ENCODE results near the gene IPO13. TPM values are rescaled to one million over a fixed set of nuclear protein-coding genes. Genes with fewer than 3 reads are reported as not detected.
A peak's percentile ranks its signal among the peaks of the same experiment; 100 is the strongest.

IPO13 gene
- total and polyA plus RNA-seq, 12 donors, result 25.2 to 74.5 (median 56.8) TPM

GRCh38 chr1:43991200-43991475, 44.4 kb downstream of the IPO13 start:
- 0 to 2% methylated on average over 10 of the region's 10 CpGs for WGBS, 2 donors
- intact Hi-C loops (cut with DNase I), result loop anchor here in 1 of 10 donors (10.0 kb wide), 1 partner anchor 224 kb away; the partner anchor contains the start of gene DMAP1
- TF ChIP-seq CTCF (IDR thresholded peaks at IDR 0.05), result no peak
- DNase-seq (no peak), ATAC-seq (peak in 3 of 8 donors; percentile 36 to 58 (median 52))
- Histone ChIP-seq H3K4me3 (peak overlapping the region; percentile 45 to 82 (median 71)), H3K9me3 (no peaks in the 10 kb centered on the region), H3K27ac (peak overlapping the region in 7 of 10 donors; percentile 7 to 82 (median 62)), H3K27me3 (no peaks in the 10 kb centered on the region), H3K36me3 (peaks cover 0 to 8% (median 0%) of the 10 kb centered on the region in 9 donors), H3K4me1 (peaks cover 5 to 18% (median 10%) of the 10 kb centered on the region in 9 donors)

GRCh38 chr1:43991476-43992231, 44.9 kb downstream of the IPO13 start, which contains the start of gene CCDC24:
Gene CCDC24, plus strand, starts transcription at chr1:43991599. Its CDS starts 280 bp downstream, at chr1:43991879.
- DNase-seq (peak; percentile 81), ATAC-seq (peak; percentile 86 to 94 (median 90))
- TF ChIP-seq CTCF (IDR thresholded peaks at IDR 0.05), result peak in 5 of 9 donors; percentile 0 to 41 (median 15)
- H3K27me3 ChIP-seq, result no peaks in the 10 kb centered on the region
- H3K27ac ChIP-seq, result peak within 1 kb of the TSS in 7 of 10 donors; percentile 7 to 82 (median 62)
- H3K4me1 ChIP-seq, result peaks cover 5 to 23% (median 11%) of the 10 kb centered on the region in 9 donors
- H3K9me3 ChIP-seq, result no peaks in the 10 kb centered on the region
- H3K4me3 ChIP-seq, result peak within 1 kb of the TSS; percentile 45 to 82 (median 71)
- peaks cover 0 to 4% (median 0%) of the 10 kb centered on the region in 9 donors for H3K36me3 ChIP-seq
- WGBS, 2 donors, result 0 to 1% methylated on average over 63 to 66 of the region's 66 CpGs
- intact Hi-C loops (cut with DNase I), result loop anchor here in 1 of 10 donors (10.0 kb wide), 1 partner anchor 223 kb away; the partner anchor contains the start of gene DMAP1

GRCh38 chr1:43992232-43992995, 45.7 kb downstream of the IPO13 start:
- Histone ChIP-seq H3K4me3 (peak overlapping the region in 8 of 10 donors; percentile 53 to 82 (median 72)), H3K27ac (peak overlapping the region in 2 of 10 donors; percentile 72 to 82), H3K9me3 (no peaks in the 10 kb centered on the region), H3K27me3 (no peaks in the 10 kb centered on the region), H3K4me1 (peaks cover 5 to 27% (median 13%) of the 10 kb centered on the region in 9 donors), H3K36me3 (no peaks in the 10 kb centered on the region)
- 51 to 53% methylated on average over 11 of the region's 11 CpGs for WGBS, 2 donors
- peak in 1 of 8 donors; percentile 3 for ATAC-seq
- intact Hi-C loops (cut with DNase I), result loop anchor here in 1 of 10 donors (10.0 kb wide), 1 partner anchor 222 kb away; the partner anchor contains the start of gene DMAP1
- no peak for DNase-seq
- no peak for TF ChIP-seq CTCF (IDR thresholded peaks at IDR 0.05)
